ENCODE data around the gene FARS2.

GRCh38 chr6:5492356-5492755 lies 231.0 kb downstream of the FARS2 start:
- TF ChIP-seq CTCF (conservative IDR thresholded peaks at IDR 0.05; ENCODE audit: low read length) (no peak), EZH2phosphoT487 (IDR thresholded peaks at IDR 0.05; ENCODE audit: borderline replicate concordance, low read depth, low read length) (no peak)
